GM21825 (cell line): ENCODE measurements around the gene PEX19.

Experiments used
- ATAC-seq: cut with Tn5 transposase; IDR thresholded peaks from one replicate; pipeline ENCODE4 v1.9.1; 2021; ENCODE audit warnings: mild to moderate bottlenecking, moderate library complexity; ENCODE audit not compliant: unreplicated experiment

PEX19 gene

DNA sequence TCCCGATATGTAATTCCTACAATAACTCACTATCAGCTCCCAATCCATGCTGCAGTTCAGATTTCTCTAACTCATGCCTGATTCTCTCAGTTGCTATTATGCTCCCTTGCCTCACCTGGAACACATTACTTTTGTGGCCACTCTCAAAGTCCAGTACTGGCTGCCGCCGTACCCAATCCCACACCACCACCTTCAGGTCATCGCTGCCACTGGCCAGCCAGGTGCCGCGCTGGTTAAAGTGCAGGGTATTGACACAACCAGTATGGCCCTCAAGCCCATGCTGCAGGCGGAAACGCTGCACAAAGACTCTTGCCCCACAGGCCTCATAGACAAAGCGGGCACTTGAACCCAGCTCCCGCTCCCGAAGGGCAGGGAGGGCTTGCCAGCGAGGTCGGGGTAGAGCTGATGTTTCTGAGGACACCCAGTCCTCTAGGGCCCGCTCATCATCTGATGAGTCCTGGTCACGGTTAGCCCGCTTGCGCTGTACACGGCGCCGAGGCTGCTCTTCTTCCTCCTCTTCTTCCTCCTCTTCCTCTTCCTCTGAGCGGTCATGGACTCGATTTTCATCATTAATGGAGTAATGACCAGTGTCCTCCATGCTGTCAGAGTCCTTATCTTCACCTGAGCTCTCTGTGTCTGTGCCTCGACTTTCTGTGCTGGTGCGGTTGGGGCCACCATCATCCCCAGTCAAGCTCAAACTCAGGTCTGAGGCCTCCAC lies 45.2 kb downstream of the PEX19 start:
- no peak for ATAC-seq

DNA sequence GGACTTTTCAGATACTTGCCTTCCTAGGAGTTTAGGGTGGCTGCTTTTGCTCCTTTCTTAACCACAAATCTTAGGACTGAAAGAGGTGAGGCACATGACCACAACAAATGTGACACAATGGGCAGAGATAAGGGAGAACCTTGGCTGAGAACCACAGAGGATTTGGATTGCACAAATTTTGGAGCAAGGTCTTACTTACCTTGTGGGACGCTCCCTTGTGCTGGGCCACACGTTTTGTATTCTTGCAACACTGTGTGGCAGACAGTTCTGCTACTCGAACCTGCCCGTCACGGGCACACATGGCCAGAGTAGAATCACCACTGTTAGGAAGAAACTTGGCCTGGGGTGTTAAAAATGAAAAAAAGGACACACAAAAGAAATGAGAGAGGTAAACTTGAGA lies 46.5 kb downstream of the PEX19 start:
- no peak for ATAC-seq

DNA sequence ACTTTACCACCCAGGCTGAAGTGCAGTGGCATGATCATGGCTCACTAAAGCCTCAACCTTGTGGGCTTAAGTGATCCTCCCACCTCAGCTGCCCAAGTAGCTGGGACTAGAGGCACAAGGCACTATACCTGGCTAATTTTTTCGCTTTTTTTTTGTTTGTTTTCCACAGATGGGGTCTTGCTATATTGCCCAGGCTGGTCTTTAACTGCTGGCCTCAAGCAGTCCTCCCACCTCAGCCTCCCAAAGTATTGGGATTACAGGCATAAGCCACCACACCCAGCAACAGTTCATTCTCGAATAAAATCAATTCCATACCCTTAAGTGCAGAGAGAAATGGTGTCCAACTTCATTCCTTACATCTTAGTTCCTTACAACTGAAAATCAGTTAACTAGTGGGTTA lies 47.4 kb downstream of the PEX19 start:
- no peak for ATAC-seq

DNA sequence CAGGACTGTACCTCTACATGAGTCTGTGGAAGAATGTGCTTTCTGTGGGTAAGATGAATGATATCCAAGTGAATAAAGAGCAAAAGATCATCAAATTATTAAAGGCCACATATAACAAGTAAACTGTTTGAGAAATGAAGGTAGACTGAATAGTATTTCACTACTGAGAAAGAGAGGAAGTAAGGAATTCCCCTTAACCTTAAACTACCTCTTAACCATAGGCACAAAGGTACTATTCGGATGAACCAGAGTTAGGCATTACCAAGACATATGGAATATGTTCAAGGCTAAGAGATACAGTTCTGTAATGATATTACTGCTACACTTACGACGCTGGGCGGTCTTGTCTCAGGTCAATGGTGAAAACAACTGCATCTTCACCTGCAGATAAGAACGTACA lies 48.1 kb downstream of the PEX19 start:
- no peak for ATAC-seq

DNA sequence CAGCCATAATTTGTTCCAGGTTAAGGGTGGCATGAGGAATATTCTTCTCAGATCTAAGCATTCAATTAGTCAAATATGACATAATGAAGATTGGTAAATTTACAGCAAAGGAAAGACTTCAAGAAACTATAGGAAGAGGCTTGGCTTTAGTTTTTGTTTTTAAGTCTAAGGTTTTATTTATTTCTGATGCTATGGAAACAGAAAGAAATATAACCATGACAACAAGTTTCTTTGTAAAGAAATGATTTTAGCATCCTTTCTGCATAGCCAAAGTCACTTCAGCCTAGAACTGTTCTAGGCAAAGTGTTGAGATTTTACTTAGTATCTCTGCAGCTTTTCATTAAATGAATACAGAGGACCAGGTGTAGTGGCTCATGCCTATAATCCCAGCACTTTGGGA lies 52.0 kb downstream of the PEX19 start:
- no peak for ATAC-seq

DNA sequence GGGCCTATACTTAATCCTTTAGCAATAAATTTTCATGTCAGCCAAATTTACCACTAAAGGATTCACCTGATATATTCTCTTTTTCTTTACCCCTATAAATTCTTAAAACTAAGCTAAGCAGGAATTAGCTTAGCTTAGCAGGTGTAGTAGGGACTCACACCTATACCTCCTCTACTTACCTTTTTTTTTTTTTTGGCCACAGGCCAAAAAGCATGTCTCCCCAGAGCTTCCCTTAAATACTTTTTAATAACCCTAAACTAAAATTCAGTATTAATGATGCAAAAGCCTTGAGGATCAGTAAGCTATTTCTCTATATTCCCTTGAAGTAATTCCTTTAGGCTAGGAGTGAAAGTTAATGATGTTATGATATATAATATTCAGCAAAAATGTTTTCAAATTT lies 56.5 kb downstream of the PEX19 start:
- ATAC-seq, result no peak

DNA sequence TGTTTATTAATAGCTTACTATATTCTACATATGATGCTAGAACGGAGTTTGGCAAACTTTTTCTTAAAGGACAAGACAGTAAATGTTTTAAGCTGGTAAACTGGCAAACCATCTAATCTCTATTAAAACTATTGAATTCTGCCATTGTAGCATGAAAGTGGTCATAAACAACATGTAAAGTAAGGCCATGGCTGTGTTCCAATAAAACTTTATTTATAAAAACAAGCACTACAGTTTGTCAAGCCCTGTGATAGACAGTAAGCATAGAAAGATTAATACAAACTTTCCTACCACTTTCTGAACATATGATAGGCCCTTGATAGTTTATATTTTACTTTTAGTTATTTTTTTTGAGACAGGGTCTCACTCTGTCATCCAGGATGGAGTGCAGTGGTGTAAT lies 57.4 kb downstream of the PEX19 start:
- no peak for ATAC-seq

DNA sequence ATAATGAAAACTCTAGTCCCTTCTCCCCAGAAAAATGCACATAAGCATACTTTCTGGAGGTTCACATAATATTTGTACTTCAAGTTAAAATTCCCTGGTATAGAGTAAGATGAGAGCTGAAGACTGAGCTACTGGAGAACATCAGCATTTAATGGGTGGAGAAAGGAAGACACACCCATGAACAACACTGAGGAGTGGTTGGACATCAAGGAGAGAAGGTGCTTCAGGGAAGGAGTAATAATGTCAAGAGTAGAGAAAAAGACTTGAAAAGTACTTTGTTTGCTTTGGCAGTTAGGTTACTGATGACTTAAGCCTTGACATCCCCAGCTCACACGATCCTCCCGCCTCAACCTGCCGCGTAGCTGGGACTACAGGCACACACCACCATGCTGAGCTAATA lies 57.9 kb downstream of the PEX19 start:
- no peak for ATAC-seq
